ENCODE measurements around the gene AK1. TPM values are rescaled to one million over a fixed set of nuclear protein-coding genes. Genes with fewer than 3 reads are reported as not detected.

AK1 gene
- total and polyA plus RNA-seq, 4 donors = 63.8 to 386 (median 113) TPM

DNA sequence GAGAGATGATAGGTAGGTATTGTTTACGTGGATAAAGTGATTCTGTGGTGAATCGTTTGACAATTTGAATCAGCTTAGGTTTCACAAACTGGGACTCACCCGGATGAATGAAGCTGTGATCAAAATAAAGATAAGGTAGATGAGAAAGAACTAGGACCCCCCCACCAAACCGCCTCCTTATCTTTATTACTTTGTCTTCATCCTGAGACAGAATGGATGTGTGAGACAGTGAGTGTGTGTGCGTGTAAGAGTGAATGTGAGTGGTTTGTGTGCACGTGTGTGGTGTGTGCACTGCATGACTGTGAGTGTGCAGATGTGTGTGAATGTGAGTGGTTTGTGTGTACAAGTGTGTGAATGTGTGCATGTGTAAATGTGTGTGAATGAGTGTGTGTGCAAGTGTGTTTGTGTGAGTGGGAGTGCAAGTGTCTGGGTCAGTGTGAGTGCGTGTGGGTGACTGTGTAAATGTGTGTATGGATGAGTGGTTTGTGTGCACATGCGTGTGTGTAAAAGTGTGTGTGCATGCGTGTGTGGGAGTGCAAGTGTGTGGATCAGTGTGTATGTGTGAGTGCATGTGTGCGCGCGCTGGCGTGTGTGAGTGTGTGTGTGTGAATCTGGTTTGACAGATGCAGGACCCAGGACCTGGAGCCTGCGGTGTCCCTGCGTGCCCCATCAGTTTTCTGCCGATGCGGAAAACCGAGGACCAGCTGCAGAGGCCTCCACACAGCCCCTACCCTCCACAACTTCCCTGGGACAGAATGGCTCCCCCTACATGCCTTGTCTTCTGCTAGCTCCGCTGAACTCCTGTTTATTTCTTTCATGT, 11.6 kb downstream of the AK1 start:
- Histone ChIP-seq H3K27me3 (ENCODE audit: control insufficient read depth in 3 of 3, insufficient read depth in 3 of 3, low read length in 2 of 3) (no peaks in the 10 kb centered on the region), H3K4me3 (no peak overlapping the region), H3K4me1 (ENCODE audit: control insufficient read depth in 5 of 5, insufficient read depth in 5 of 5, low read length in 5 of 5) (peaks cover 0 to 25% (median 19%) of the 10 kb centered on the region in 5 donors), H3K9me3 (ENCODE audit: control insufficient read depth in 4 of 4, insufficient read depth in 3 of 4, low read length in 3 of 4) (no peaks in the 10 kb centered on the region), H3K27ac (ENCODE audit: low read depth in 1 of 2, low read length in 1 of 2) (peak overlapping the region in 1 of 2 donors; percentile 15), H3K9ac (ENCODE audit: insufficient read depth in 1 of 2, low read length in 2 of 2) (no peak overlapping the region), H3K36me3 (ENCODE audit: control insufficient read depth in 4 of 4, insufficient read depth in 4 of 4, low read length in 4 of 4) (peaks cover 0 to 11% (median 5%) of the 10 kb centered on the region in 4 donors)
- ATAC-seq (ENCODE audit: insufficient read depth, low FRiP score) = no peak
- TF ChIP-seq CTCF (IDR thresholded peaks at IDR 0.05; ENCODE audit: control extremely low read depth, extremely low read depth) = no peak
- 69 to 75% methylated on average over 19 of the region's 19 CpGs for WGBS, 2 donors
- no peak for DNase-seq

GRCh38 chr9:127863191-127863621, 14.3 kb downstream of the AK1 start:
- peak overlapping the region; percentile 64 to 77 for H3K27ac ChIP-seq (ENCODE audit: low read depth in 1 of 2, low read length in 1 of 2)
- no peak overlapping the region for H3K4me3 ChIP-seq
- no peaks in the 10 kb centered on the region for H3K27me3 ChIP-seq (ENCODE audit: control insufficient read depth in 3 of 3, insufficient read depth in 3 of 3, low read length in 2 of 3)
- no peak for DNase-seq
- peaks cover 0 to 4% (median 2%) of the 10 kb centered on the region in 4 donors for H3K36me3 ChIP-seq (ENCODE audit: control insufficient read depth in 4 of 4, insufficient read depth in 4 of 4, low read length in 4 of 4)
- ATAC-seq (ENCODE audit: insufficient read depth, low FRiP score) = no peak
- H3K9me3 ChIP-seq (ENCODE audit: control insufficient read depth in 4 of 4, insufficient read depth in 3 of 4, low read length in 3 of 4) = no peaks in the 10 kb centered on the region
- no peak overlapping the region for H3K9ac ChIP-seq (ENCODE audit: insufficient read depth in 1 of 2, low read length in 2 of 2)
- TF ChIP-seq CTCF (IDR thresholded peaks at IDR 0.05; ENCODE audit: control extremely low read depth, extremely low read depth) = no peak
- H3K4me1 ChIP-seq (ENCODE audit: control insufficient read depth in 5 of 5, insufficient read depth in 5 of 5, low read length in 5 of 5) = peaks cover 0 to 30% (median 25%) of the 10 kb centered on the region in 5 donors
- WGBS, 2 donors = 42 to 64% methylated on average over 13 of the region's 13 CpGs

DNA sequence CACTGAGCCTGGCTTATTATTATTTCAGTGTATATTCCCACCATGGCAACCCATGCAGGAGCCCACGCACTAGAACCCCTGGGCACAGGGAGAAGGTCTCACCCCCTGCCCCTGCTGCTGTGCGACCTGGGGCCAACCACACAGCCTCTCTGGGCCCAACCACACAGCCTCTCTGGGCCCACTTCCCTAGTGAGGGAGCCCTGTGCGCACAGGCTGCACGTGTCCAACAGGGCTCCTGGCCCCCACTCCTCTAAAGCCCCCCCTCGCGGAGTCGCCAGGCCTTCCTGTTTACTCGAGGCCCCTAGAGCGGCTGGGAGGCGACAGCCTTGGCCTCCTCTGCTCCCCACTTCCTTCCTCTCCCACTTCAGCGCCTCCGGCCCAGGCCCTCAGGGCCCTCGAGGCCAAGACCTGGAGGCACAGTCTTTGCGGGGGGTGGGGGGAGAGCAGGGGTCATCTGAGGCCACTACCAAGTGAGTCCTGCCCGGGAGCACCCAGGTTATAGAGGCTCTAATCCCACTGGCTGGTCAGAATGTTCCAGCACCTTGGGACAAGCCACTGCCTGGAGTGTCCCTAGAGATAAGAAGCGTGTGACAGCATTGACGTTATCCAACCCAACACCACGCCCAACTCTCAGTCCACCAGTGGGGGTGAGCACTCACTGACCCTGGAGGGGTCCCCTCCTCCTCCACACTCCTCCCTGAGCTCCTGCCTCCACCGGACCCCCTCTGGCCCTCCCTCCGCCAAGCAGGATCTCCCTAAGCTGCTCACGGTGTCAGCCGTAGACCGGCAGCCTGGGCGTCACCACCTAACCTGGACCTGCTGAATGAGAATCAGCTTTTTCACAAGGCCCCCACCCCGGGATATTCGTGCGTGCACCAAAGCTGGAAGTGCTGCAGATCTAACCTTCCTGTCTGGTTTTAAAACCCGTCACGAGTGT, 15.1 kb downstream of the AK1 start:
- Histone ChIP-seq H3K9ac (ENCODE audit: insufficient read depth in 1 of 2, low read length in 2 of 2) (peak overlapping the region in 1 of 2 donors; percentile 8), H3K27me3 (ENCODE audit: control insufficient read depth in 3 of 3, insufficient read depth in 3 of 3, low read length in 2 of 3) (no peaks in the 10 kb centered on the region), H3K4me3 (no peak overlapping the region), H3K9me3 (ENCODE audit: control insufficient read depth in 4 of 4, insufficient read depth in 3 of 4, low read length in 3 of 4) (no peaks in the 10 kb centered on the region), H3K27ac (ENCODE audit: low read depth in 1 of 2, low read length in 1 of 2) (peak overlapping the region; percentile 64 to 77), H3K36me3 (ENCODE audit: control insufficient read depth in 4 of 4, insufficient read depth in 4 of 4, low read length in 4 of 4) (peaks cover 0 to 4% (median 0%) of the 10 kb centered on the region in 4 donors), H3K4me1 (ENCODE audit: control insufficient read depth in 5 of 5, insufficient read depth in 5 of 5, low read length in 5 of 5) (peaks cover 3 to 37% (median 28%) of the 10 kb centered on the region in 5 donors)
- 9 to 18% methylated on average over 29 of the region's 29 CpGs for WGBS, 2 donors
- no peak for TF ChIP-seq CTCF (IDR thresholded peaks at IDR 0.05; ENCODE audit: control extremely low read depth, extremely low read depth)
- DNase-seq (peak; percentile 76 to 91 (median 77)), ATAC-seq (ENCODE audit: insufficient read depth, low FRiP score) (peak; percentile 61)

All from lung (tissue), 12 donors.